ENCODE measurements around the gene MATK. TPM values are rescaled to one million over a fixed set of nuclear protein-coding genes. Genes with fewer than 3 reads are reported as not detected.

Gene MATK
- total RNA-seq, 1 donor from 2014 or later: not detected

GRCh38 chr19:3831601-3832000 is 45.4 kb upstream of the MATK start:
- H3K9me3 Mint-ChIP-seq: no peaks in the 10 kb centered on the region
- H3K4me3 Mint-ChIP-seq: no peak overlapping the region
- TF ChIP-seq CTCF (conservative IDR thresholded peaks at IDR 0.05): no peak
- no peak overlapping the region for H3K27ac Mint-ChIP-seq (ENCODE audit: unreplicated experiment)
- peaks cover 3% of the 10 kb centered on the region for H3K4me1 Mint-ChIP-seq
- H3K27me3 Mint-ChIP-seq (ENCODE audit: low read depth): no peaks in the 10 kb centered on the region
- DNase-seq (ENCODE audit: low read depth, low spot score): no peak
- H3K36me3 Mint-ChIP-seq (ENCODE audit: low read depth): no peaks in the 10 kb centered on the region

DNA sequence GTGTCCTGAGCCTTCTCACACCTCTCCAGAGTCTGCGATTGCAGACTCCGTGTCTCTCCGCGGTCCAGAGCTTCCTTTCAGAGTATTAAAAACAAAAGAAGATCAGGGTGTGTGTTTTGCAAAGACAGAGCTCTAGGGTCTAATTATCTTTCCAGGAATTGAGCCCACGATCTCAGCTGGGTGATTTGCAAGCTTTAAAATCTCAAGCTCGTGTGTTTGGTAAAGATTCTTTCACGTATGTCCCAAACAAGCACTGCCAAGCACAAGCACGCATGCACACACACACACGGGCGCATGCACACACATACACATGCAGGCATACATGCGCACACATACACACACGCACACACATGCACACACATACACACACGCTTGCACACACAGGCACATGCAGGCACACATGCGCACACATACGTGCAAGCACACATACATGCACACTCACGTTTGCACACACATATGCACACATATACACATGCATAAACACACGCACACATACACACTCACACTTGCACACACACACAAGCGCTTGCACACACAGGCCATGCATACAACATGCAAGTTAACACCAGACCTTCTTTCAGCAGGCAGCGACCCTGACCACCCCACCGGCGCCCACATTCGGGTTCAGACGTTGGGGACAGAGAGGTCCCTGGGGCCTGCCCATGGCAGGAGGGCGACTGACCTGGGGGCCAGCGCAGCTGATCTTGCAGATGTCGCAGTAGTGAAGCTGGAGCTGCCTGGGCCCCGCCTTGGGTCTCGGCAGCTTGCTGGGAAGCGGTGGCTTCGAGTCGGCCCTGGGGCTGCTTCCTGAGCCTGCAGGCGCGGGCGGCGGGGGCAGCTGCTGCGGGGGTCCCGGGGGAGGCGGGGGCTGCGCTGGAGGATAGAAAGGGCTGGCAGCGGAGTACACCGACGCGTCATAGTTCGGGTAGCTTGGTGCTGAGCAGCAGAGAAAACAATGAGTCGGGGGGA is 44.7 kb upstream of the MATK start:
- Mint-ChIP-seq H3K27me3 (ENCODE audit: low read depth) (no peaks in the 10 kb centered on the region), H3K4me1 (peaks cover 3% of the 10 kb centered on the region), H3K4me3 (no peak overlapping the region), H3K9me3 (no peaks in the 10 kb centered on the region), H3K36me3 (ENCODE audit: low read depth) (no peaks in the 10 kb centered on the region), H3K27ac (ENCODE audit: unreplicated experiment) (no peak overlapping the region)
- no peak for DNase-seq (ENCODE audit: low read depth, low spot score)
- TF ChIP-seq CTCF (conservative IDR thresholded peaks at IDR 0.05): no peak

GRCh38 chr19:3827306-3827705 is 41.1 kb upstream of the MATK start:
- Mint-ChIP-seq H3K9me3 (no peaks in the 10 kb centered on the region), H3K27me3 (ENCODE audit: low read depth) (no peaks in the 10 kb centered on the region), H3K36me3 (ENCODE audit: low read depth) (no peaks in the 10 kb centered on the region), H3K4me3 (no peak overlapping the region), H3K4me1 (no peaks in the 10 kb centered on the region), H3K27ac (ENCODE audit: unreplicated experiment) (no peak overlapping the region)
- DNase-seq (ENCODE audit: low read depth, low spot score): no peak
- TF ChIP-seq CTCF (conservative IDR thresholded peaks at IDR 0.05): no peak

DNA sequence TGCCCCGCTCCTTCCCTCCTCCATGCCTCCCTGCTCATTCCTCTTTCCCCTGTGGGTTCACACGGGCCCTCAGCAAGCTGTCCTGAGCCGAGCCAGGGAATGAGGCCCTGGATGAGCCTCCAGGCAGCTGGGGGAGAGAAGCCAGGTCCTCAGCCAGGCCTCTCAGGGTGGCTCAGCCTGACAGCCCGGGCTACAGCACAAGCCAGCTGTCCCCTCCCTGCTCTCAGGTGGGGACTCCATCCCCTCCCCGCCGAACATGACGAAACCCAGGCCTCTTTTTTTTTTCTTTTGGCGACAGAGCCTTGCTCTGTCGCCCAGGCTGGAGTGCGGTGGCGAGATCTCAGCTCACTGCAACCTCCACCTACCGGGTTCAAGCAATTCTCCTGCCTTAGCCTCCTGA is 40.0 kb upstream of the MATK start:
- H3K4me1 Mint-ChIP-seq: no peaks in the 10 kb centered on the region
- no peak overlapping the region for H3K4me3 Mint-ChIP-seq
- no peaks in the 10 kb centered on the region for H3K9me3 Mint-ChIP-seq
- no peak for TF ChIP-seq CTCF (conservative IDR thresholded peaks at IDR 0.05)
- H3K36me3 Mint-ChIP-seq (ENCODE audit: low read depth): no peaks in the 10 kb centered on the region
- no peak for DNase-seq (ENCODE audit: low read depth, low spot score)
- no peak overlapping the region for H3K27ac Mint-ChIP-seq (ENCODE audit: unreplicated experiment)
- H3K27me3 Mint-ChIP-seq (ENCODE audit: low read depth): no peaks in the 10 kb centered on the region

- DNase-seq (ENCODE audit: low read depth, low spot score): no peak
- Mint-ChIP-seq H3K27me3 (ENCODE audit: low read depth) (no peaks in the 10 kb centered on the region), H3K4me3 (no peak overlapping the region), H3K27ac (ENCODE audit: unreplicated experiment) (no peak overlapping the region), H3K36me3 (ENCODE audit: low read depth) (no peaks in the 10 kb centered on the region), H3K9me3 (no peaks in the 10 kb centered on the region), H3K4me1 (no peaks in the 10 kb centered on the region)
- TF ChIP-seq CTCF (conservative IDR thresholded peaks at IDR 0.05): no peak
These were observed 39.2 kb upstream of the MATK start for GRCh38 chr19:3825286-3825956.
